Loucy (cell line): ENCODE data around the gene PDE3B.

ENCODE experiments used
- H2AFZ ChIP-seq: fragments of 200-600 bp; sonication (generic); 2 replicates; pipeline ENCODE4 v1.6.0; 2016; ENCODE audit warnings: antibody characterized with exemption, mild to moderate bottlenecking, low read length, moderate library complexity
- H3F3A ChIP-seq: fragments of 200-600 bp; 2 replicates; pipeline ENCODE4 v1.6.0; 2016; ENCODE audit warnings: antibody characterized with exemption, low read depth, mild to moderate bottlenecking
- H3K27me3 ChIP-seq: fragments of 200-600 bp; sonication (generic); 2 replicates; pipeline ENCODE4 v1.6.1; 2014; ENCODE audit warnings: low read length, mild to moderate bottlenecking; ENCODE audit not compliant: insufficient read depth, poor library complexity, severe bottlenecking
- H3K36me3 ChIP-seq: fragments of 200-600 bp; sonication (generic); 2 replicates; pipeline ENCODE4 v1.6.1; 2016; ENCODE audit warnings: low read length; ENCODE audit not compliant: insufficient read depth
- H3K4me1 ChIP-seq: fragments of 200-600 bp; sonication (generic); 2 replicates; pipeline ENCODE4 v1.5.1; 2014; ENCODE audit warnings: low read length, mild to moderate bottlenecking; ENCODE audit not compliant: insufficient read depth, poor library complexity, severe bottlenecking
- H3K4me2 ChIP-seq: fragments of 200-600 bp; sonication (generic); 2 replicates; pipeline ENCODE4 v1.6.0; 2014; ENCODE audit warnings: antibody characterized with exemption, low read length, low read depth, mild to moderate bottlenecking; ENCODE audit not compliant: poor library complexity, severe bottlenecking
- H3K4me3 ChIP-seq: fragments of 200-600 bp; sonication (generic); 2 replicates; pipeline ENCODE4 v1.5.1; 2014; ENCODE audit warnings: low read length, mild to moderate bottlenecking, mixed read lengths; ENCODE audit not compliant: poor library complexity, severe bottlenecking
- H3K79me2 ChIP-seq: fragments of 200-600 bp; sonication (generic); 2 replicates; pipeline ENCODE4 v1.6.1; 2014; ENCODE audit warnings: low read length; ENCODE audit not compliant: insufficient read depth
- H3K9ac ChIP-seq: fragments of 200-600 bp; sonication (generic); 2 replicates; pipeline ENCODE4 v1.6.0; 2014; ENCODE audit warnings: mild to moderate bottlenecking, low read depth, low read length, moderate library complexity; ENCODE audit not compliant: poor library complexity, severe bottlenecking
- H3K9me2 ChIP-seq: fragments of 200-600 bp; sonication (generic); replicated peaks from 2 replicates; pipeline ENCODE4 v1.6.1; 2016; ENCODE audit warnings: low read depth, low read length, mixed read lengths
- H3K9me3 ChIP-seq: fragments of 200-600 bp; sonication (generic); 2 replicates; pipeline ENCODE4 v1.6.1; 2014; ENCODE audit warnings: mild to moderate bottlenecking, antibody characterized with exemption, low read length, low read depth; ENCODE audit not compliant: insufficient read depth
- H4K20me1 ChIP-seq: fragments of 200-600 bp; sonication (generic); 2 replicates; pipeline ENCODE4 v1.6.0; 2014; ENCODE audit warnings: antibody characterized with exemption, low read length, mild to moderate bottlenecking; ENCODE audit not compliant: insufficient read depth, poor library complexity, severe bottlenecking
- EZH2phosphoT487 ChIP-seq: fragments of 200-600 bp; IDR thresholded peaks from 2 replicates; pipeline ENCODE4 v1.6.1; 2018; ENCODE audit warnings: antibody characterized with exemption, mild to moderate bottlenecking, moderate library complexity, borderline replicate concordance
- TF ChIP-seq, protein P1 (sequence below): fragments of 200-600 bp; sonication (generic); conservative IDR thresholded peaks from 2 replicates; pipeline ENCODE4 v1.5.1; 2014; ENCODE audit warnings: mild to moderate bottlenecking, antibody characterized with exemption, low read length

Gene PDE3B

GRCh38 chr11:14746857-14747395, 103.3 kb downstream of the PDE3B start:
- no peaks in the 10 kb centered on the region for H3K36me3 ChIP-seq
- H3K4me2 ChIP-seq = no peak overlapping the region
- H3K27me3 ChIP-seq = no peaks in the 10 kb centered on the region
- H4K20me1 ChIP-seq = peaks cover 3% of the 10 kb centered on the region
- no peak overlapping the region for H3K9ac ChIP-seq
- H3K9me3 ChIP-seq = no peaks in the 10 kb centered on the region
- H3K4me3 ChIP-seq = no peak overlapping the region
- H3K9me2 ChIP-seq = no peaks in the 10 kb centered on the region
- H3K4me1 ChIP-seq = peaks cover 31% of the 10 kb centered on the region
- H3F3A ChIP-seq = no peaks in the 10 kb centered on the region
- H3K79me2 ChIP-seq = peaks cover 81% of the 10 kb centered on the region
- H2AFZ ChIP-seq = no peak overlapping the region
- TF ChIP-seq, protein P1, sequence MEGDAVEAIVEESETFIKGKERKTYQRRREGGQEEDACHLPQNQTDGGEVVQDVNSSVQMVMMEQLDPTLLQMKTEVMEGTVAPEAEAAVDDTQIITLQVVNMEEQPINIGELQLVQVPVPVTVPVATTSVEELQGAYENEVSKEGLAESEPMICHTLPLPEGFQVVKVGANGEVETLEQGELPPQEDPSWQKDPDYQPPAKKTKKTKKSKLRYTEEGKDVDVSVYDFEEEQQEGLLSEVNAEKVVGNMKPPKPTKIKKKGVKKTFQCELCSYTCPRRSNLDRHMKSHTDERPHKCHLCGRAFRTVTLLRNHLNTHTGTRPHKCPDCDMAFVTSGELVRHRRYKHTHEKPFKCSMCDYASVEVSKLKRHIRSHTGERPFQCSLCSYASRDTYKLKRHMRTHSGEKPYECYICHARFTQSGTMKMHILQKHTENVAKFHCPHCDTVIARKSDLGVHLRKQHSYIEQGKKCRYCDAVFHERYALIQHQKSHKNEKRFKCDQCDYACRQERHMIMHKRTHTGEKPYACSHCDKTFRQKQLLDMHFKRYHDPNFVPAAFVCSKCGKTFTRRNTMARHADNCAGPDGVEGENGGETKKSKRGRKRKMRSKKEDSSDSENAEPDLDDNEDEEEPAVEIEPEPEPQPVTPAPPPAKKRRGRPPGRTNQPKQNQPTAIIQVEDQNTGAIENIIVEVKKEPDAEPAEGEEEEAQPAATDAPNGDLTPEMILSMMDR = no peak
- TF ChIP-seq EZH2phosphoT487 = no peak

GRCh38 chr11:14748090-14748489, 104.5 kb downstream of the PDE3B start:
- H2AFZ ChIP-seq = no peak overlapping the region
- H3K9me3 ChIP-seq = no peaks in the 10 kb centered on the region
- H3K4me1 ChIP-seq = peaks cover 36% of the 10 kb centered on the region
- no peaks in the 10 kb centered on the region for H3F3A ChIP-seq
- peaks cover 3% of the 10 kb centered on the region for H4K20me1 ChIP-seq
- H3K79me2 ChIP-seq = peaks cover 81% of the 10 kb centered on the region
- TF ChIP-seq EZH2phosphoT487 = no peak
- TF ChIP-seq, protein P1 = no peak
- H3K4me3 ChIP-seq = no peak overlapping the region
- H3K9me2 ChIP-seq = no peaks in the 10 kb centered on the region
- H3K9ac ChIP-seq = no peak overlapping the region
- no peaks in the 10 kb centered on the region for H3K36me3 ChIP-seq
- H3K4me2 ChIP-seq = no peak overlapping the region
- H3K27me3 ChIP-seq = no peaks in the 10 kb centered on the region

DNA sequence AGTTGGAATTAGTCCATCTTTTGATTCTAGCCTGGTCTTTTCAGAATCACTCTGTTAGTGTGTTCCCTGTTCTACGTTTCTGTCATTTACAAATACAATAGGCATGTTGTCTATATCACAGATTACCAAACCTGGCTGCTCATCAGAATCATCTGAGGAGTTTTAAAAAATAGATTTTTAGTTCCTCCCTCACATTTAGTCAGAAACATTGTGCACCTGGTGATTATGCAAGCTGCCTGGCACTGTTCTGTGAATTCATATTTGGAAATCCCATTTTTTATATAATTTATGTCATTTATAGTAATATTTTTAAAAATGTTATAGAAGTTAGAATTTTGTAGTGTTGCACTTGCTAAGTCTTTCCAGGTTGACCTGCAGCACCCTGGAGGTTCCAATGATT, 107.3 kb downstream of the PDE3B start:
- no peak overlapping the region for H3K4me2 ChIP-seq

More for the DNA sequence above, 107.3 kb downstream of the PDE3B start:
- H3K9ac ChIP-seq = no peak overlapping the region
- peaks cover 37% of the 10 kb centered on the region for H3K4me1 ChIP-seq
- no peaks in the 10 kb centered on the region for H3K27me3 ChIP-seq
- no peaks in the 10 kb centered on the region for H3K9me3 ChIP-seq
- peaks cover 80% of the 10 kb centered on the region for H3K79me2 ChIP-seq
- H3K36me3 ChIP-seq = no peaks in the 10 kb centered on the region
- no peaks in the 10 kb centered on the region for H3K9me2 ChIP-seq
- no peak overlapping the region for H3K4me3 ChIP-seq
- H4K20me1 ChIP-seq = peaks cover 3% of the 10 kb centered on the region
- H3F3A ChIP-seq = no peaks in the 10 kb centered on the region
- no peak overlapping the region for H2AFZ ChIP-seq
- no peak for TF ChIP-seq EZH2phosphoT487
- TF ChIP-seq, protein P1 = no peak
